HG02973 (cell line): ENCODE data around the gene NEDD4L.

Experiments
- ATAC-seq: cut with Tn5 transposase; IDR thresholded peaks from one replicate; pipeline ENCODE4 v1.9.1; 2021; ENCODE audit warnings: moderate library complexity; ENCODE audit not compliant: unreplicated experiment

The NEDD4L gene

DNA sequence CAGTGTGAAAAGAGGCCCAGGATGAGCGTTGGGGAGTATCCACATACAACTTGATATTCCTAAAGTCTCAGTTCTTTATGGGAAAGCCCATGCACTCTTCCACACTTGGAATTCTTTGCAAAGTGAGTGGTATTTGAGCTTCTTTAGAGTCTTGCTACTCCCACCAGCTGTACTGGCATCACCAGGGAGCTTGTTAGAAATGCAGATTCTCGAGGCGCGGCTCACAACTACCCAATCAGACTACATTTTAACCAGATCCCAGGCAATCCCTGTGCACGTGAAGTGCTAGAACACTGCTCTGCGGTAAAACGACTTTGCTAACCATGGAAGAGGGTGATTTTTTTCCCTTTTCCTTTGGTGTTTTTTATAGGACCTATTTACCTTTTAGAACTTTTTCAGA is 184.7 kb downstream of the NEDD4L start:
- ATAC-seq = no peak

DNA sequence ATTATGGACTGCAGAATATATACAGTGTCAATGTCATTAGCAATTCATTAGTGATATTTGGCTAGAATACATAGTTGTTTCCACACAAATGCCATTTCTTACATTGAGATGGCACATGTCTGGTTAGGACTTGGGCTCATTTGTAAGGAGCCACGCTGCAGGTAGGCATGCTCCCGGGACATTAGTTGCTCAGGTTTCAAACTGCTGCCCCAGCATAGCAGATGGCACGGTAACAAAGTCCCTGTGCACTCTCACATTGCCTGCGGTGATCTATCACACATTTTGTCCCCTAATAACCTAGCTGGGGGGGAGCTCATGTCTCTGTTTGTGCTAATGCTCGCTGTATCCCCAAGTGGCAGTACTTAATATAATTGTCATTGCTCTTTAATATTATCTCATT is 185.1 kb downstream of the NEDD4L start:
- no peak for ATAC-seq

DNA sequence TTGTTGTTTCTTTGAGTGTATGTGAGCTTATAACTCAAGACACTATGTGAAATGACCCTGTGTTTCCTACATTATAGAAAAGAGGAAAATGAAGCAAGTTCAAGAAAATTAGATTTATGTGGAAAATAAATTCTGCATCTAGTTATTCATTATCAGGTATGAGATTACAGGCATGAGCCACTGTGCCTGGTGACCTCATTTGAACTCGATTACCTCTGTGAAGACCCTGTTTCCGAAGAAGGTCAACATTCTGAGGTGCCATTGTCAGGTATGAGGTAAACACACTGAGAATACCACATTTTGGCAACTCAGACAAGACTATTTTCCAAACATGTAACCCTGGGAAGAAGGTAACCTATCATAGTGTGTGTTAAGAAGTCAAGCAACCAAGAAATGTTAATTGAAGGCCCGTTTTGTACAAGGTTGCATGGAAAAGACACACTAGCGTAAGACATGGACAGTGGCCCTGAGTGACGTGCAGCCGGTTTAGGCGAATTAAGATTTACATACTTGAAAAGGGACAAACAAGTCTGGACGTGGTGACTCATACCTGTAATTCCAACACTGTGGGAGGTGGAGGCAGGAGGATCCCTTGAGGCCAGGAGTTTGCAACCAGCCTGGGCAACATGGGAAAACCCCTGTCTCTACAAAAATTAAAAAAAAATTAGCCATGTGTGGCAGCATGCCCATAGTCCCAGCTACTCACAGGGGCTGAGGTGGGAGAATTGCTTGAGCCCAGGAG is 186.6 kb downstream of the NEDD4L start:
- ATAC-seq = no peak

DNA sequence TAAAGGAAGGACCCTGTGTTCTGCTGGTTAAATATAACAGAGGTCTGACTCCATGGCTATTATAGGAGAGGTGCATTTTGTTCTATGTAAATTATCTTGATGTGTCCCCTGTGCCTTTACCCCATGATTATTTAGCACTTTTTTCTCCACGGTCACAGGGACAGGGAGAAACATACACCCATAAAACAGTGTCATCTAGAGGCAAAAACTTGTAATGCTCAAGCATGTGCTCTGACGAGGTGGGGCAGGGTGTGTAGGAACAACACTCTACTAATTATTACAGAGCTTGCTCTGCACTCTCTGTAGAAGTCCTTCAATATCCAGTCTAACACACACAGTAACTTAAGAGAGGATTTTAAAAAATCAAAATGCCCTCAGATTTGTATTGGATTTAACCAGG is 187.9 kb downstream of the NEDD4L start:
- ATAC-seq = no peak

DNA sequence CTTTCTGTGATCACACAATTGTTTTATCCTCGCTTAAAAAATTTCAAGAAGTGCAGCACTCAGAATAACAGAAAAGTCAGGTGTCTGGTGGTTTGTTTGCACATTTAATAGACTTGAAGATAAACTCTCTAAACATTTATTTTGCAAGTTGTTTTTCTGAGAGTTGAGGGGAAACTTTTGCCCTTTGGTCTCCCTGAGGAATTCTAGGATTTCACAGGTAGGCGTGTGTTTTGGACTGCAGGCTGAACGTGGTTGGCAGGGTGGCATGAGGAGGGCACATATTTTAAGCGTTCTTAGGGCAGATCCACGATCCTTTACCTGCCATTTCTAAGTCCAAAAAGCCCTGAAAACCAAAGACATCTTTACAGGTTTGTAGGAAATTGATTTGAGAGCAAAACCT is 188.6 kb downstream of the NEDD4L start:
- ATAC-seq = no peak

DNA sequence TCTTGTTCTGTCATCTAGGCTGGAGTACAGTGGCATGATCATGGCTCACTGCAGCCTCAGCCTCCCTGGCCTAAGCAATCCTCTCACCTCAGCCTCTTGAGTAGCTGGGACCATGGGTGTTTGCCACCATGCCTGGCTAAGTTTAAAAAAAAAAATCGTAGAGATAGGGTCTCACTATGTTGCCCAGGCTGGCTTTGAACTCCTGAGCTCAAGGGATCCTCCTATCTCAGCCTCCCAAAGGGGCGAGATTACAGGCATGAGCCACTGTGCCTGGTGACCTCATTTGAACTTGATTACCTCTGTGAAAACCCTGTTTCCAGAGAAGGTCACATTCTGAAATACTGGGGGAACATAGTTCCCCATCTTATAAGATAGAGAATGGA is 190.3 kb downstream of the NEDD4L start:
- no peak for ATAC-seq

DNA sequence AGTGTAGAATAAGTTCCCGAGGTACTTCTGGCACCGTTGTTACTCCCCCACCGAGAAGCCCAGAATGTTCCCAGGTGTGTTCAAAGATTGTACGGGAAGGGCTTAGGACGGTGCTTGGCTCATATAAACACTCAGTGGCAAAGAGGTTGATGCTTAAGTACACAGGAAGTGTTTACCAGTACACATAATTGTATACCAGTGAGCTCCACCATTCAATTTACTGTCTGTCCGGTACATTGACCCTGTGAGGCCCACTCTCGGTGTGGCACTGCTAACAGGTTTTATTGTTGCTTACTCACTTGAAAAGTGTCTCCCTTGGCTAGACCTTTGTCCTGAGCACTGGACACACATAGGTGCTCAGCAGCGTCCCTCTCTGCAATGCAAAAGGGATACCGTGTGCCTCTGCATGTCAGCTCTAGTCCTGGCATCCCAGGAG is 191.0 kb downstream of the NEDD4L start:
- no peak for ATAC-seq

DNA sequence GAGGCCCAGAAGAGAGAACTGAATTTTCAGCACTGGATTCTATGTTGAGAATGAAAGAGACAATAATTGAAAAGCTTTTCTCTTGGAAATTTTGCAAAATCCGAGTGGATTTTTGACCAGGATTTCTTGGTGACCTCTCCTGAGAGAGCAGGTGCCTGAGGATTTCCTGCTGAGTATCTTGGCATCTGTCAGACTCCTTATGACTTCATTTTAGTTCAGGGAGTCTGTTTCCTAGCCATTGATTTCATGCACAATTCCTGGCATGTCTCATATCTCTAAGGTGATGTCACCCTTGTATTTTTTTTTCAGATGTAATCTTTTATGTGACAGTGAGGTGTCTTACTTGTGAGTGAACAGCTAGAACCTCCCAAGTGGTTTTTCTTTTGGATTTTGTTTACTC is 195.9 kb downstream of the NEDD4L start:
- ATAC-seq = no peak

DNA sequence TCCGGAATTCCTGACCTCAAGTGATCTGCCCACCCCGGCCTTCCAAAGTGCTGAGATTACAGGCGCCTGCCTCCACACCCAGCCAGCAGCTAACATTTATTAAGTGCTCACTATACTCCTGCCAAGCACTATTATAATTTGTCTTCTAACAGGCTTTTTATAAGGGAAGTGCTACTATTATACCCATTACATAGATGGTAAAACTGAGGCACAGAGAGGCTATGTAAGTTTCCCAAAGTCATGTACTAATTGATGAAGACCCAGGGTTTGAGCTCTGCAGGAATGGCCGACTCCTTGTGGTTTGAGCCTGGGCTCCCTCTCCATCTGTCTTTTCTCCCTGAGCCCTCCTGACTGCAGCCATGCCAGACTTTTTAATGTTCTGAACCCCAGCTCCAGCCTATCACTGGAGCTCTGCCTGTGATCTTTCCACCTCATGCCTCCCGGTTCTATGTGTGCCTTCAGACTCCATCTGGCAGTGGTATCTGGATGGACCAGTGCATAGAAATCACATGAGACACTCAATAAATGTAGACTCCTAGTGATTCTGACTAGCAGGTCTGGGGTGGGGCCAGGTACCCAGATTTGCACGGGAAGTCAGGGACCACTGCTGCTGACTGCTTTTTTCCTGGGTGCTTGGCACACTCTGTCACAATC is 197.1 kb downstream of the NEDD4L start:
- ATAC-seq = no peak

DNA sequence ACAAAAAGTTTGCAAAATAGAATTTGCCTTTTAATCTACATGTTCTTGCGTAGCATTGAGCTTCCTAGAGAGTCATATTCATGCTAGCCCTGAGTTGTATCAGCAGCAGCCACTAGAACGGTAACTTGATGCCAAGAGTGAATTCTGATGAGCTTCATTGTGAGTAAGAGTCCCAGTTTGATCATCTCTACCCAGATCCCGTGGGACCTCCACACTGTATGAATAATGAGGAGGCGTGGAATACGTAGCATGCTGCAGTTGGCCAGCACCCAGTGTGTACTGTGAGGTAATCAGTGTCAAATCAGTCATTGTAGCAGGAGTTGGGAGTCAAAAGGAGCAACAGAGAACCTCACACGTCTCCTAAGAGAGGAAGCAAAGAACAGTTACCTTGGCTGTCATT is 197.9 kb downstream of the NEDD4L start:
- ATAC-seq = no peak

DNA sequence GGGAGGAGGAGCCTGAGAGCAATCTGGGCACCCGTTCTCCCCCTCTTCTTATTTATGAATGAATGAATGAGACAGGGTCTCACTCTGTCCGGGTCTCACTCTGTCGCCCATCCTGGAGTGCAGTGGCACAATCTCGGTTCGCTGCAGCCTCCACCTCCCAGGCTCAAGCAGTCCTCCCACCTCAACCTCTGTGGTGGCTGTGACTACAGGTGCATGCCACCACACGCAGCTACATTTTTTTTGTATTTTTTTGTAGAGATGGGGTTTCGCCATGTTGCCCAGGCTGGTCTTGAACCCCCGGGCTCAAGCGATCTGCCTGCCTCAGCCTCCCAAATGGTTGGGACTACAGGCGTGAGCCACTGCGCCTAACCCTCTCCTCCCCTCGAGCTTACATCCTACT is 198.4 kb downstream of the NEDD4L start:
- ATAC-seq = no peak

DNA sequence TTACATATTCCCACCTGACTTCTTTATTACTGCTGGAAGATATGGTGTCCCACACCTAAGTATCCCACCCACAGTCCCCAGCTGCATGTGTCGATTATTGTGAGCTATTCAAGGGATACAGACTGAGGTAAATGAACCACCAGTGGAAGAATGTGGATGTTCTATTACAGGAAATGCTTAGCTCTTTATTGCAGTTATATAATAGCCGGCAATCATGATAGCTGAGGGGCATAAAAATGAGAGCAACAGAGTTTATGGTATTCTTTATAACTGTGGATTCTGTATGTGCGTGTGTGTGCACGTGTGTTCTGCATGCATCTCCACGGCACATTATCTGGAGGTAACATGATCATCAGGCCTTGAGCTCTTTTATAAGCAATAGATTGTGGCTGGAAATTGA is 198.9 kb downstream of the NEDD4L start:
- no peak for ATAC-seq

DNA sequence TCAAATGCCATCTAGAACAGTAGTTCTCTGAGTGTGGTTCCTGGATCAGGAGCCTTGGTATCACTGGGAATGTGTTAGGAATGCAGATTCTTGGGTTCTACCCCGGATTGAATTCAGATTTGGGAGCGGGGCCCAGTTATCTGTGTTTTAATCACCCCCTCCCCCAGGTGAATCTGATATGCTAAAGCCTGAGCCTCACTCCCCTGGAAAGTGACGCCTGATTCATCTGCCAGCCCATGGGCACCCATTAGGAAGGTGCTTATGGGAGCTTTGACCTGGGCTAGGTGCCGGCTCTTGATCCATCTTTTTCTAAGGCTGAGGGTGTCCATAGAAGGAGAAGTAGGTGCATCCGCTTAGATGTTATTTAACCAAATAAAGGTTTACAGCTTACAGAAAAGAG is 199.4 kb downstream of the NEDD4L start:
- no peak for ATAC-seq

DNA sequence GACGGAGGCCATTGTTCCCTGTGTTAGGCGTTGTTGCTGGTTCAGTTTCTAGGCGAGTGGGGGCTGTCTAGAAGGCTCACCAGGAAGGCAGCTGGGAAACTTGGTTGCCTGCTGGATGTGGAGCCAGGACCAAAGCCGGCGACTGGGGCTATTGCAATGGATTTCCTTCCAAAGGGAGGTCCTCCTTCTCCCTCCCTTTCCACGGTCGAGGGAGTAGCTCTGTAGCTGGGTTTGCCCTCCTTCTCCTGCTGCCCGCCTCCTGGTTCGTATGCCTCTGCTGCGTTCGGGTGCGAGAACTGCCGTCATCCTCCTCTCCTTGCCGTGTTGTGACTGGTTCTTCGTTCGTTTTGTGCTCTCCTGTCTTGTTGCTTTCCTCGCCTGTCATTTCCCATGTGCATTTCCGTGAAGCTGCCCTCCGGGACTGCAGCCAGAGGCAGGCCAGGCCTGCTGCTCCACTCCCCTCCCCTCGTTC is 203.4 kb downstream of the NEDD4L start:
- ATAC-seq = no peak

DNA sequence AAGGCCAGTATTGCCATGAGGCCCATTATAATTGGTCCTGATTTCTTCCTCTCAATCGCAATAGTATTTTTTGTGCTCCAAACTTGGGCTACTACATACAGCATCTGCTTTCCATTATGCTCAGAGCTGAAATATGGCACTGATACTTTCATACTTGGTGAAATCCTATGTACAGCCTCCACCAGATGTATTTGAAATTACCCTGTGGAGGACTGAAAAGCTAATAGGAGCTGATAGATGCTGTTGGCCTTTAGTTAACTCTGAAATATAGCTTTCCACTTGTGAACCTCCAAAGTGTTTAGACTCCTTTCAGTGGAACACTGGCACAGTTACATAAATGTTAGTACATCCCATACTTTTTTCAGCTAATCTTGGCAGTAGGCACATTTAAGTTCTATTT is 205.7 kb downstream of the NEDD4L start:
- ATAC-seq = no peak

DNA sequence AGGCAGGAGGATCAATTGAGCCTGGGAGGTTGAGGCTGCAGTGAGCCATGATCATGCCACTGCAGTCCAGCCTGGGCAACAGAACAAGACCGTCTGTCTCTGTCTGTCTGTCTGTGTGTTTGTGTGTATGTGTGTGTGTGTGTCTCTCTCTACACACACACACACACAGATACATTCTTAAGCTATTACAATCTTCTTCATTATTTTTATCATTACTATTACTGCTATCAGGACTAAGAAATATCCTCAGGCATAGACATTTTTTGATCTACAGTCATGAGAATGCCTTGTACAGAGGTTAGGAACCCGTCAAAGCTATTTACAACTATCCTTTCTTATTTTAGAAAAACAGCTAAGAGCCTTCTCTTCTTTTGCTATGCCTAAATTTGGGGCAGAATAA is 207.4 kb downstream of the NEDD4L start:
- no peak for ATAC-seq

DNA sequence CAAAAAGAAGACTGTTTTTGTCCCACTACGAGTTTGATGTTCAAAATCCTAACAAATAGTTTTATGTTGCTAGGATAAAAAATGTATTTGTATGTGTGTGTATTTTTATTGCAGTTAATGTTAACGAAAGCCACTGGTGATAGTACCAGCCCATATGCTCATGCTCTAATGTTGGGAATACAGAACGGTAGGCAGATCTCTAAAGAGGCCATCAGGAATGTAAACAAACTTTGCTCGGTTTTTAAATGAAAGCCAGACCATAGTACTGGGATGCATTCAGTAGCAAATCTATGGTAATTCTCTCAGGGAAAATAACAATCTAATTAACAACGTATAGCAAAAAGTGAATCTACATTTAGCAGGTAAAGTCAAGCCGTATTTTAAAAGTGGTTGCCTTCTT is 208.1 kb downstream of the NEDD4L start:
- ATAC-seq = no peak

DNA sequence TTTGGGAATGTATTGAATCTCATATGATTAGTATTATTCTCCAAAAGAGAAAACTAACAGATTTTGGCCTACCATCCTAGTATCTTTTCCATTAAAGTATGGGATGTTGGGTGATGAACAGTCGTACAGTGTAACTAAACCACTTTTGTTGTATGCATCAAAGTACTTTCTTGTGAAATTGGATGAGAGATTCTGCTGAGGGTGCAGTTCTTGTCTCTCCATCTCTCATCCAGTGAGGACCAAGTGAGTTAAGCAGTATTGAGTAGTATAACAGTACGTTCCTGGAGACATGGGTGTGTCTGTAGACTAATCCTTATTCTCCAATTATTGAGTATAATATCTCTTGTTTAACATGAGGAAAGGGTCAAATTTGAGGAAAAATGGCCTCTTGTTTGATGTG is 209.3 kb downstream of the NEDD4L start:
- no peak for ATAC-seq

DNA sequence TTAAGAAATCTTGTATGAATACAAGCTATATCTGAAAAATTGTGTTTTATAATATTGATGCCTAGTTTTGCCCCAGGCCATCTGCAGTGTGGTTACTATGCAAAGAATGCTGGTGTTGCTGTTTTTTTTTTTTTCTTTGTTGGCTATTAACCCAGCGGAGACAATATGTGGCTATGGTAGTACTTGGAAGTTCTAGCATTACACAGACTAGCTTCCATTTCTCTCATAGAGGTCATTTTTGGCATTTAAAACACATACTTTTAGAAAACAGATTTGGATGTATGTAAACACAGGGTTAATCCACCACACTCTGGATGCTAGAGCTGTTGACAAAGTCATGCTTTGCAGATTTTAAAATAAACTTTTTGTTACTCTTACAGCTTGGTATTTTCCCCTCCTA is 209.8 kb downstream of the NEDD4L start:
- no peak for ATAC-seq

DNA sequence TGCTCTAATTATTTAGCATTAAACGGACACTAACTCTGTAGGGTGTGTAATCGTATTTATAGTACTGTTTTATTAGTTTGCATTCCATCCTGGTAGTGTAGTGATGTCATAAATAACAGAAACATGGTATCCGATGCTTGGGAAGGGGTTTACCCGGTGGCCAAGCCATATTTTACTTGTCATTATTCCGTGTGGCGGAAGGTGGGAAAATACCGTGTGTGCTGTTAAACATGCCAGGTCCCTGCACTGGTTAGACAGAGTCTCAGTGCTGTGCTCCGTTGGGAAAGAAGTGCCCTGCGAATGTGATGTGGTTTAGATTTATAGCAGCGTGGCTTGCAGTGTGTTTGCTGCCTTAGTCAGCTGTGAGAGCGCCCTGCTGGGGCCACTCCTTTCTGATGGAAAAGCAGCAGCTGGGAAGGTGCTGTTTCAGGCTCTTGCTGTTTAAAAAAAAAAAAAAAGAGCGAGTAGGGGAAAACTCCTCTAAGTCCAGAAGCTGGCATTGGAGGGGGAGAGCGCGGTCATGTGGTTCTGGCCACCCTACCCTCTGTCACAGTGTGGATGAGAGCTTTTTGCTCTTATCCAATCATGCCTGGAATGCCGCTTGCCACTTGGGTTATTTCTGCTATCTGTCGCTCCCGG is 211.0 kb downstream of the NEDD4L start:
- ATAC-seq = no peak

DNA sequence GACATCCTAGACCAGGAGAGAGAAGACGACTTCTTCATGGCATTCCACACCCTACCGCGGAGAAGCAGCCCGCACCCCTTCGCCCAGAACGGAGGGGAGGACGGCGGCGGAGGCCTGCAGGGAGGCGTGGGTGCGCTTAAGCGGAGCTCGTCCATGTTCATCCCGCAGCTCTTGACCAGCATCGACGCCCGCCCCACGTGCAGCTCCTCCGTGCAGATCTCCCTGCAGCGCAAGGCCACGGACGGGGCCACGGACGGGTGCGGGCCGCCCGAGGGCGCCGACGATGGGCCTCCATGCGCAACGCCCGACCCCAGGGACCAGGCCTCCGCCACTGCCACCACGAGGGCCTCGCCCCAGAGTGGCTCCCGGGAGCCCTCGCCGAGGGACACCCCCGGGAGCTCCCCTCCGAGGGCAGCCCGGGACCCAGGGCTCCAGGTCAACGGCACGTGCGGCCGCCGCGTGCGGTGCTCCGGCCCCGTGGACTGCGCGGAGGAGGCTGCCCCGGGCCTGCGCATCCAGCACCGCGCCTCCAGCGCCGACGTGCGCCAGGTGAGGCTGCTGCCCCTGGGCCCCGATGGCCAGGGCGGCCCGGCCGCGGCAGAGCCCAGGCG is 211.8 kb downstream of the NEDD4L start:
- ATAC-seq = no peak
